Measurements from ENCODE around the gene WNT3A.
A peak's percentile ranks its signal among the peaks of the same experiment; 100 is the strongest.

- TF ChIP-seq, protein P1, sequence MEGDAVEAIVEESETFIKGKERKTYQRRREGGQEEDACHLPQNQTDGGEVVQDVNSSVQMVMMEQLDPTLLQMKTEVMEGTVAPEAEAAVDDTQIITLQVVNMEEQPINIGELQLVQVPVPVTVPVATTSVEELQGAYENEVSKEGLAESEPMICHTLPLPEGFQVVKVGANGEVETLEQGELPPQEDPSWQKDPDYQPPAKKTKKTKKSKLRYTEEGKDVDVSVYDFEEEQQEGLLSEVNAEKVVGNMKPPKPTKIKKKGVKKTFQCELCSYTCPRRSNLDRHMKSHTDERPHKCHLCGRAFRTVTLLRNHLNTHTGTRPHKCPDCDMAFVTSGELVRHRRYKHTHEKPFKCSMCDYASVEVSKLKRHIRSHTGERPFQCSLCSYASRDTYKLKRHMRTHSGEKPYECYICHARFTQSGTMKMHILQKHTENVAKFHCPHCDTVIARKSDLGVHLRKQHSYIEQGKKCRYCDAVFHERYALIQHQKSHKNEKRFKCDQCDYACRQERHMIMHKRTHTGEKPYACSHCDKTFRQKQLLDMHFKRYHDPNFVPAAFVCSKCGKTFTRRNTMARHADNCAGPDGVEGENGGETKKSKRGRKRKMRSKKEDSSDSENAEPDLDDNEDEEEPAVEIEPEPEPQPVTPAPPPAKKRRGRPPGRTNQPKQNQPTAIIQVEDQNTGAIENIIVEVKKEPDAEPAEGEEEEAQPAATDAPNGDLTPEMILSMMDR (IDR thresholded peaks at IDR 0.05 in 8 of 11, conservative IDR thresholded peaks at IDR 0.05 in 3 of 11), result no peak
- TF ChIP-seq POLR2A (IDR thresholded peaks at IDR 0.05) (no peak), POLR2AphosphoS5 (IDR thresholded peaks at IDR 0.05) (peak in 2 of 3 donors; percentile 30 to 55)
Measured at GRCh38 chr1:228089519-228090380, 83.0 kb downstream of the WNT3A start.

Data from spleen (tissue), 7 donors.